B cell (primary cell): ENCODE results near the gene JAG2. TPM values are rescaled to one million over a fixed set of nuclear protein-coding genes. Genes with fewer than 3 reads are reported as not detected.

Experiments used
- ATAC-seq: fragments of 200-7000 bp; cut with Tn5 transposase; one replicate; pipeline ENCODE4 v1.10.0; 2021; ENCODE audit warnings: low read depth, mild to moderate bottlenecking, moderate number of reproducible peaks, moderate library complexity
- CTCF ChIA-PET: fragments of 350-600 bp; sonication (Branson Sonifier 250); formaldehyde crosslinking; loops from one replicate; lab custom pipeline; 2021; ENCODE audit warnings: antibody characterized with exemption, inconsistent platforms; lab: Charles Lee
- POLR2A ChIA-PET: fragments of 350-600 bp; sonication (Branson Sonifier 250); formaldehyde crosslinking; loops from one replicate; lab custom pipeline; 2021; ENCODE audit warnings: antibody characterized with exemption; lab: Charles Lee
- DNase-seq: peaks from one replicate; pipeline ENCODE4 v3.0.0; 2013
- H2AFZ ChIP-seq: 2 replicates; pipeline ENCODE4 v1.6.1; 2012; ENCODE audit warnings: mild to moderate bottlenecking, low read depth, low read length; ENCODE audit not compliant: insufficient read depth, poor library complexity, severe bottlenecking
- H3K27ac ChIP-seq, 2 donors: 1 replicate in 1 of 2; 2 replicates in 1 of 2; pipeline ENCODE4 v1.5.1; 2012 to 2013; ENCODE audit warnings: low read length in 2 of 2, mild to moderate bottlenecking in 2 of 2, moderate library complexity in 1 of 2
- H3K27me3 ChIP-seq, 4 experiments: fragments of 200-600 bp in 1 of 4; sonication (generic) in 1 of 4; replicated peaks in 1 of 4; 1 replicate in 2 of 4; 2 replicates in 2 of 4; pipeline versions ENCODE4 v1.6.1 to v1.7.0; 2013 to 2016; ENCODE audit warnings: low read length in 3 of 4, mild to moderate bottlenecking in 2 of 4, mixed read lengths in 1 of 4, moderate library complexity in 1 of 4; ENCODE audit not compliant: insufficient read depth in 4 of 4, control insufficient read depth in 3 of 4; ENCODE audit errors: control extremely low read depth in 1 of 4
- H3K36me3 ChIP-seq, 2 experiments: replicated peaks in 1 of 2; 1 replicate in 1 of 2; 2 replicates in 1 of 2; pipeline versions ENCODE4 v1.6.1 to v1.7.1; 2013; ENCODE audit warnings: low read length in 1 of 2; ENCODE audit not compliant: insufficient read depth in 2 of 2, control insufficient read depth in 1 of 2; ENCODE audit errors: control extremely low read depth in 1 of 2, extremely low read depth in 1 of 2
- H3K4me1 ChIP-seq, 2 donors: fragments of 200-600 bp in 1 of 2; sonication (generic) in 1 of 2; 1 replicate in 1 of 2; 2 replicates in 1 of 2; pipeline versions ENCODE4 v1.5.1 to v1.6.1; 2013 to 2017; ENCODE audit warnings: low read length in 2 of 2; ENCODE audit not compliant: control insufficient read depth in 2 of 2, insufficient read depth in 2 of 2
- H3K4me2 ChIP-seq: replicated peaks from 2 replicates; pipeline ENCODE3; 2012; ENCODE audit warnings: mild to moderate bottlenecking, low read depth, low read length; ENCODE audit not compliant: poor library complexity, severe bottlenecking
- H3K4me3 ChIP-seq, 5 experiments: fragments of 200-600 bp in 1 of 5; sonication (generic) in 1 of 5; 1 replicate in 3 of 5; 2 replicates in 2 of 5; pipeline versions ENCODE4 v1.5.1 to v1.7.0; 2011 to 2016; ENCODE audit warnings: low read length in 4 of 5, mild to moderate bottlenecking in 4 of 5, low read depth in 2 of 5, control low read depth in 1 of 5, moderate library complexity in 1 of 5; ENCODE audit not compliant: insufficient read depth in 1 of 5; ENCODE audit errors: control extremely low read depth in 1 of 5, extremely low read depth in 1 of 5
- H3K79me2 ChIP-seq: fragments of 200-600 bp; sonication (generic); one replicate; pipeline ENCODE4 v1.6.0; 2016; ENCODE audit warnings: low read length; ENCODE audit not compliant: control insufficient read depth, insufficient read depth
- H3K9ac ChIP-seq: fragments of 200-600 bp; sonication (generic); 2 replicates; pipeline ENCODE4 v1.6.1; 2017; ENCODE audit warnings: mild to moderate bottlenecking, low read length, moderate library complexity
- H3K9me3 ChIP-seq, 3 donors: one replicate each; pipeline versions ENCODE4 v1.6.1 to v1.7.1; 2013; ENCODE audit warnings: low read length in 2 of 3; ENCODE audit not compliant: control insufficient read depth in 2 of 3, insufficient read depth in 1 of 3; ENCODE audit errors: control extremely low read depth in 1 of 3
- H4K20me1 ChIP-seq: 2 replicates; pipeline ENCODE4 v1.6.0; 2012; ENCODE audit warnings: mild to moderate bottlenecking, low read length; ENCODE audit not compliant: insufficient read depth, control insufficient read depth, poor library complexity, severe bottlenecking
- H3K27ac Mint-ChIP-seq: one replicate; pipeline ENCODE4 v1.8.0; 2021; ENCODE audit warnings: mixed read lengths
- H3K27me3 Mint-ChIP-seq: one replicate; pipeline ENCODE4 v1.8.0; 2021; ENCODE audit warnings: mixed read lengths
- H3K4me1 Mint-ChIP-seq: one replicate; pipeline ENCODE4 v1.8.0; 2021; ENCODE audit warnings: mixed read lengths
- H3K4me3 Mint-ChIP-seq: one replicate; pipeline ENCODE4 v1.8.0; 2021; ENCODE audit warnings: mixed read lengths
- H3K9me3 Mint-ChIP-seq: one replicate; pipeline ENCODE4 v1.8.0; 2022; ENCODE audit warnings: mixed read lengths; ENCODE audit not compliant: insufficient read depth
- EZH2 ChIP-seq: IDR thresholded peaks from 2 replicates; pipeline ENCODE4 v1.6.1; 2012; ENCODE audit warnings: borderline replicate concordance, low read depth, mild to moderate bottlenecking, moderate library complexity, low read length; ENCODE audit not compliant: insufficient read depth, poor library complexity, severe bottlenecking
- WGBS: methylation state at CpG from one replicate; pipeline ENCODE4 v1.1.5; 2013; ENCODE audit warnings: missing lambda C conversion rate; ENCODE audit not compliant: insufficient coverage; 5-methylcytosine and 5-hydroxymethylcytosine counted together
- intact Hi-C: fragments of 100-400 bp; cut with micrococcal nuclease; formaldehyde crosslinking; loops from one replicate; pipeline ENCODE4 v1.10.0; 2022
- polyA plus RNA-seq: library from polyadenylated mRNA; depleted of rRNA; stranded (reverse); fragments of >200 nt; gene quantifications from 2 replicates; pipeline ENCODE4 v1.2.3, GENCODE V29; 2012
- total RNA-seq, 2 donors: library from RNA; stranded (reverse); fragments of 120-200 nt in 1 of 2; gene quantifications; 1 replicate in 1 of 2; 2 replicates in 1 of 2; pipeline versions ENCODE4 v1.2.3 to v1.2.4, GENCODE V29; 2013 to 2022
- TF ChIP-seq, protein P1 (sequence below): fragments of 200-600 bp; IDR thresholded peaks from one replicate; pipeline ENCODE4 v1.8.0; 2022; ENCODE audit warnings: antibody characterized with exemption, mild to moderate bottlenecking

The JAG2 gene
- total and polyA plus RNA-seq, 2 donors (not counting 1 experiment from before 2014, with no cell fraction given): 0.27 to 0.34 TPM

DNA sequence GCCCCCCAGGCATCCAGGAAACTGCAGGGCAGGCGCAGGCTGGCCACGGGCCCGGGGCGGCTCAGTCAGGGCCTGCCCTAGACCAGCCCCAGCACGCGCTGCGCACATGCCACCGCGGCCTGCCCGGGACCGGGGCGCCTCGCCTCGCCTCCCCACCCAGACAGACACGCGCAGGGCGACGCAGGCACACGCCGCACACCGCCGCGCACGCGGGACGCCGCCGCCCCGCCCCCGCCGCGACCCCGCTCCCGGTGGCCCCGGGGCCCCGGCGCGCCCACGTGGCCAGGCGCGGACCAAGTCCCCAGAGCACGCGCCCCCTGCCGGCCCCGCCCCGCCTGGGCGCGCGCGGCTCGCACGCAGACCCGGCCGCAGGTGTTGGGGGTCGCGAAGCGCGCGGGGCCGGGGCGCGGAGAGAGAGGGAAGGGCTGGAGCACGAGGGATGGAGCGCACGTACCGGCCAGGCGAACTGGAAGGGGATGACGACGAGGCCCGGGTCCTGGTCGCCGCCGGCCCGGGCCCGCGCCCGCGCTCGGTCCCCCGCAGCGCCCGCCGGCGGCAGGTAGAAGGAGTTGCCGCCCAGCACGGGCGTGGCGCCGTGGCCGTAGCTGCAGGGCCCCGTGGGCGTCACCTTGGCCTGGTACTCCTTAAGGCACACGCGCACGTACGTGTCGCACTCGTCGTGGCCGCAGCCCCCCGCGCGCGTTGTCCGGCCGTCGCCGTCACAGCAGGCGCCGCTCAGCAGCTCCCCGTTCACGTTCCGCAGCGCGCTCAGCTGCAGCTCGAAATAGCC is 1.1 kb downstream of the JAG2 start:
- DNase-seq: peak; percentile 67
- peak overlapping the region; percentile 89 for H3K4me2 ChIP-seq
- CTCF ChIA-PET: interaction anchor here (1.4 kb wide), 1 partner anchor 129 kb away, joined by 3 read pairs; no protein-coding TSS in a partner anchor
- H3K4me3 Mint-ChIP-seq: peak overlapping the region; percentile 70
- ATAC-seq: peak; percentile 15
- no peak overlapping the region for H3K27ac ChIP-seq
- peak; percentile 56 for TF ChIP-seq EZH2
- TF ChIP-seq, protein P1, sequence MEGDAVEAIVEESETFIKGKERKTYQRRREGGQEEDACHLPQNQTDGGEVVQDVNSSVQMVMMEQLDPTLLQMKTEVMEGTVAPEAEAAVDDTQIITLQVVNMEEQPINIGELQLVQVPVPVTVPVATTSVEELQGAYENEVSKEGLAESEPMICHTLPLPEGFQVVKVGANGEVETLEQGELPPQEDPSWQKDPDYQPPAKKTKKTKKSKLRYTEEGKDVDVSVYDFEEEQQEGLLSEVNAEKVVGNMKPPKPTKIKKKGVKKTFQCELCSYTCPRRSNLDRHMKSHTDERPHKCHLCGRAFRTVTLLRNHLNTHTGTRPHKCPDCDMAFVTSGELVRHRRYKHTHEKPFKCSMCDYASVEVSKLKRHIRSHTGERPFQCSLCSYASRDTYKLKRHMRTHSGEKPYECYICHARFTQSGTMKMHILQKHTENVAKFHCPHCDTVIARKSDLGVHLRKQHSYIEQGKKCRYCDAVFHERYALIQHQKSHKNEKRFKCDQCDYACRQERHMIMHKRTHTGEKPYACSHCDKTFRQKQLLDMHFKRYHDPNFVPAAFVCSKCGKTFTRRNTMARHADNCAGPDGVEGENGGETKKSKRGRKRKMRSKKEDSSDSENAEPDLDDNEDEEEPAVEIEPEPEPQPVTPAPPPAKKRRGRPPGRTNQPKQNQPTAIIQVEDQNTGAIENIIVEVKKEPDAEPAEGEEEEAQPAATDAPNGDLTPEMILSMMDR: peak; percentile 42
- H3K27ac Mint-ChIP-seq: no peak overlapping the region
- peaks cover 20% of the 10 kb centered on the region for H3K27me3 Mint-ChIP-seq
- no peaks in the 10 kb centered on the region for H3K79me2 ChIP-seq
- H2AFZ ChIP-seq: peak overlapping the region; percentile 42
- no peaks in the 10 kb centered on the region for H3K36me3 ChIP-seq
- H3K9ac ChIP-seq: peak overlapping the region; percentile 45
- peaks cover 24% of the 10 kb centered on the region for H3K4me1 Mint-ChIP-seq
- POLR2A ChIA-PET: no interaction called here
- no peaks in the 10 kb centered on the region for H3K9me3 ChIP-seq
- H3K27me3 ChIP-seq: peaks cover 0 to 47% (median 20%) of the 10 kb centered on the region in 4 experiments
- no peaks in the 10 kb centered on the region for H4K20me1 ChIP-seq
- H3K4me1 ChIP-seq: peaks cover 15 to 23% of the 10 kb centered on the region in 2 donors
- H3K4me3 ChIP-seq: peak overlapping the region in 3 of 5 experiments; percentile 29 to 40 (median 36)
- no peaks in the 10 kb centered on the region for H3K9me3 Mint-ChIP-seq
- WGBS: 5% methylated on average over 116 of the region's 116 CpGs
- intact Hi-C loops: no loop called here
